ENCODE measurements around the gene HERC5.
"Not testable (repeated sequence)": the region's sequence is repeated elsewhere in the genome, so short reads cannot be mapped to it uniquely, and the experiment has no call there.

HERC5 gene

DNA sequence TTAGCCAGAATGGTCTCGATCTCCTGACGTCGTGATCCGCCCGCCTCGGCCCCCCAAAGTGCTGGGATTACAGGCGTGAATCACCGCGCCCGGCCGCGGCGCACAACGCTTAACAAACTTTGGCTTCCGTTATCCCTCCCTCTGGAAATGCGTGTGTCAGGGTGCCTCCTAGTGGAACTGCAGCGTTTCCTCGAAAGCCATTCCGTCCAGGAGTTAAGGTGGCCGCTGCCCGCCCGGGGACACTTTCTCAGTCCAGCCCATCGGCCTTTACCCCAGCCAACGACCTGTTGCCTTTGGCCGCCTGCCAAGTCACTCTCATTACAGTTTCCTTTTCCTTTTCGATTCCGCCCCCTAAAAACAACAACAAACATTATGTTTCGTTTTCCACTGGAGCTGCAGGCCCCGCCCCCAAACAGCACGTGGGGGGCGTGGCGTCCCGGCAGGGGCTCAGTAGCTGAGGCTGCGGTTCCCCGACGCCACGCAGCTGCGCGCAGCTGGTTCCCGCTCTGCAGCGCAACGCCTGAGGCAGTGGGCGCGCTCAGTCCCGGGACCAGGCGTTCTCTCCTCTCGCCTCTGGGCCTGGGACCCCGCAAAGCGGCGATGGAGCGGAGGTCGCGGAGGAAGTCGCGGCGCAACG is at the start of gene HERC5:
Gene HERC5, plus strand, starts transcription at position 450 of the 637 bp plus-strand sequence. Its CDS starts 151 bp downstream, at position 601.
- DNase-seq (ENCODE audit: low read depth in 2 of 2), result peak; percentile 46 to 53

DNA sequence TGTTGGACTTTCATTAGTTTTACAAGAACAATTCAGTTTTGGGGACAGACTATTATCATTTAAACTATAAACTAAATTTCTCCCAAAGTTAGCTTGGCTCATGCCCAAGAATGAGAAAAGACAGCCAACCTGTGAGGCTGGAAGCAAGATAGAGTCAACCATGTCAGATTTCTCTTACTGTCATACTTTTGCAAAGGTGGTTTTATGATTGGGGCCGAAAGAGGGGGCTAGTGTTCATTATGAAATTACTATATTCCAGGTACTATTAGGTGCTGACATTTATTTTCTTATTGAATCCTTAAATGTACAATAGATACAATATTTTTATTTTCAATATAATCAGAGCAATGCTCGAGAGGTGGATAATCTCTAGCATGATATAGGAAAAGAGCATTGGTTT is 47.7 kb upstream of the HERC5 start:
- DNase-seq (ENCODE audit: low read depth in 2 of 2), result no peak

DNA sequence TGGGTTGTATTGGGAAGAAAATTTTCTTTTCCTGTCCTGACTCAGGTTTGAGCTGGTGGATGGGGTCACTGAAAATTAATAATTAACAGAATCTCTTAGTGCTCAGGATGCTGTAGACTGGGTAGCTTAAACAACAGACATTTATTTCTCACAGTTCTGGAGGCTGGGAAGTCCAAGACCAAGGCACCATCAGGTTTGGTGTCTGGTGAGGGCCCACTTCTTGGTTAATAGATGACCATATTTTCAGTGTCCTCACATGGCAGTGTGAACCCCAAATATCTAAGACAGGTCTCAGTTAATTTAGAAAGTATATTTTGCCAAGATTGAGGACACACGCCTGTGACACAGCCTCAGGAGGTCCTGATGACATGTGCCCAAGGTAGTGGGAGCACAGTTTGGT is 47.1 kb upstream of the HERC5 start:
- no peak for DNase-seq (ENCODE audit: low read depth in 2 of 2)

DNA sequence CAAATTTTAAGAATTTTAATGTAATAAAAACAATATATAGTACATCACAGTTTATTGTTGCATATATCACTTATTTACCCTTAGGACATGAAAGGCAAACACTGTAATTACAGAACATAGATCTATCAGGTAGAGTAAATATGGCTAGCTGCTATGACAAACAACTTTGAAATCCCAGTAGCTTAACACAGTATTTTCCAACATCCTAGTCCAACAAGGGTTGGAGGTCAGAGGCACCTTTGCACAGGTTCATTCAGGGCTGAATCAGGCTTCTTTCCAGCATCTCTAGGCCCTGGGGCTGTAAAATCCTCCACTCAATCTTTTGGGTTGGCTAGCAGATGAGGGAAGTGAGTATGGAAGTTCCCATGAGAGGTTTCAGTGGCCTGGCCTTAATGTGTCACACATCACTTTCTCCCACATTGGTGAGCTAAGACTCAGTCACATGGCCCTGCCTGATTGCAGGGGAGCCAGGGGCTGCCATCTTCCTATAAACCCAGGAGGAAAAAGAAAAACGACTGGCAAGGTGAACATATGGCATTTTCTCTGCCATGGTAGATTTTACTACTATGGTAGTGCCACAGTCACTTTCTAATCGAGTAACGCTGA is 45.3 kb upstream of the HERC5 start:
- no peak for DNase-seq (ENCODE audit: low read depth in 2 of 2)

DNA sequence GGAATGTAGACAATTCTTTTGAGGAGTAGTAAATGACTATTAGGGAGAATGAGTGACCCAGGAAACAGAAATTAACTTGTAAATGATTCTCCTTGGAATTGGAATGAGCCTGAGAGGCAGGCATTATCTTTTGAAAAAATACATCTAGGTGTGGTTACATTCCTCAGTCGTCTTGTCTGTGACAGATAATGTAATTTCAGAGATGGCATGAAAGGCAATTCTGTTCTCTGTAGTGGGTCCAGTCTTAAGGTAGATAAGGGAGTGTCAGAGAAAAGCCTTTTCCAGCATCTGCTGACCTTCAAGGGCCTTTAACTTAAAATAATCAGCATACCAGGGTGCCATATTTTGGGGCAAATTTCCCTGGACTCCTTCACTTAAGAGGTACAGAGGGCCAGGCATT is 43.1 kb upstream of the HERC5 start:
- no peak for DNase-seq (ENCODE audit: low read depth in 2 of 2)

DNA sequence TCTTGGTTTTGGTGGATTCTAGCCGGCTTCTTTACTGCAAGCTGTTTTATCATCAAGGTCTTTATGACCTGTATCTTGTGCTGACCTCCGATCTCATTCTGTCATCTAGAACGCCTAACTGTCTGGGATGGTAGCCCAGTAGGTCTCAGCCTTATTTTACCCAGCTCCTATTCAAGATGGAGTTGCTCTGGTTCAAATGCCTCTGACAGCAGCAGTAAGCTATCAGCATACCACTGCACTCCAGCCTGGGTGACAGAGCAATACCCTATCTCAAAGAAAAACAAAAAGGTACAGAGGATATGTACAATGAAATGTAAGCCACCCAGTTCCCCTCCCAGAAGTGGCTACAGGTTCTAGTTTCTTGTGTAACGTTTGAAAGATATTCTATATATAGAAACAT is 42.2 kb upstream of the HERC5 start:
- no peak for DNase-seq (ENCODE audit: low read depth in 2 of 2)

DNA sequence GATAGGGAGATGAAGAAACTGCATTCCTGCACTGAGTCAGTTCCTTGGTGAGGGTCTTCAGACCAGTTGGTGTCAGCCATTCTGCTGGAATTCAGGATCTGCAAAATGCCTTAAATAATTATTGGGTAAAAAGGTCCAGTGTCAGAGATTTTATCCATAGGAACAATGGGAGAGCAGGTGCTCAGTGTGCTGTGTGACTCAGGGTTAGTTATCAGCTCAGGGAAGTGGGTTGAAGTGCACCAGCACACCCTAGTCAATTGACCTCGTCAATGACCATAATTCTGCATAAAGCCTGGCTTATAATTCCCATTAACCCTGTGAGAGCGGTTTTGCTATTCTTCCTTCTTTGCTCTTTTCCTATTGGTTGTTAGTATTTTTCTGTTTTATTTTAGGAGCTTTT is 40.9 kb upstream of the HERC5 start:
- no peak for DNase-seq (ENCODE audit: low read depth in 2 of 2)

DNA sequence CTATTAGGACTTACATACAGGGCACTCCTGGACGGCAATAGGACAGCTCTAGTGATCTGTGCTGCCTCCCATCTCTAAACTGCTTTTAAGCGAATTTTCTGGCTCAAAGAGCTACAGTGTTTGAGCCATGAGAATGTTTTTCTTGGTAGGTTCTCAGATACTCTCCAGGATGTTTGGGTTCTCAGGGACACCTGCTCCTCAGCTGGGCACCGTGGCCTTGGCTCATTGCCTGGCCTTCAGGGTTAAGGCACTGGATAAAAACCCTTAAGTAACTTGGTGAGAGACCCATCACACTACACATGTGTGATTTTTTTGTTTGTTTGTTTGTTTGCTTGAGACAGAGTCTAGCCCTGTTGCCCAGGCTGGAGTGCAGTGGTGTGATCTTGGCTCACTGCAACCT is 38.5 kb upstream of the HERC5 start:
- no peak for DNase-seq (ENCODE audit: low read depth in 2 of 2)

DNA sequence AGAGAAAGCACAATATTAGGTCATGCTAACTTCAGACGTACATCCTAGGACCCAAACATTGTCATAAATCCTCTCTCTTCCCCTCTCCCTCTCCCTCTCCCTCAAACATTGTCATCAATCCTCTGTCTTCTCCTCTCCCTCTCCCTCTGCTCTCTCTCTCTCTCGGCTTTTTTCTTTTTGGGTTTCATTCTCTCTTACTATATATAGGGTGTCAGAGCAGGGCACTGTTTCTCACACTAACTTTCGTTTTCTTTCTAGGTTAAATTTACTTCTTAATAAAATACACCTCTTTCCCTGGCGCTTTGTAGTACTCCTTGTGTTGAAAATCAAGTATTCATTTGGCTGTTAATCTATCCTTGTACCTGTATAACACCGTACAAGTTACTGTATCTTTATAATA is 37.0 kb upstream of the HERC5 start:
- no peak for DNase-seq (ENCODE audit: low read depth in 2 of 2)

DNA sequence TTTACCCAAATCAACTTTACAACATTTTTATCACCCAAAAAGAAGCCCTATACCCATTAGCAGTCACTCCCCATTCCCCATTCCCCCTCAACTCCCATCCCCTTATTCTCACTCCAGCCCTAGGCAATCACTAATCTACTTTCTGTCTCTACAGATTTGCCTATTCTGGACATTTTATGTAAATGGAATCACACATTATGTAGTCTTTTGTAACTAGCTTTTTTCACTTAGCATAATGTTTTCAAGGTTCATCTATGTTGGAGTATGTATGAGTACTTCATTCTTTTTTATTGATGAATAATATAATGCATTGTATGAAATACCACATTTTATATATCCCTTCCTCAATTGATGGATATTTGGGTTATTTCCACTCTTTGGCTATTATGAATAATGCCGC is 36.1 kb upstream of the HERC5 start:
- DNase-seq (ENCODE audit: low read depth in 2 of 2), result no peak

DNA sequence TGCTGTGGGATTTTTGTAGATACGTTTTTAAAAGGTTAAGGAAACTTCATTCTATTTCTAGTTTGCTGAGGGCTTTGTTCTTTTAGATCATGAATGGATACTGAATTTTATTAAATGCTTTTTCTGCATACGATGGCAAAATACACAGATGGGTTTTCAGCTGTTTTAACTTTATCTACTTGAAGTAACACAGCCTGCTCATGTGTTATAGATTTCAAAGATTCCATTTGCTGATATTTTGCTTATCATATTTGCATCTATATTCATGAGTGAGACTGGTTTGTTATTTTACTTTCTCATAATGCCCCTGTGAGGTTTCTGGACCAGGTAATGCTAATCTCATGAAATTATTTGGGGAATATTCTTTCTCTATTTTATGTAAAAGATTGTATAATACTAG is 34.5 kb upstream of the HERC5 start:
- no peak for DNase-seq (ENCODE audit: low read depth in 2 of 2)

DNA sequence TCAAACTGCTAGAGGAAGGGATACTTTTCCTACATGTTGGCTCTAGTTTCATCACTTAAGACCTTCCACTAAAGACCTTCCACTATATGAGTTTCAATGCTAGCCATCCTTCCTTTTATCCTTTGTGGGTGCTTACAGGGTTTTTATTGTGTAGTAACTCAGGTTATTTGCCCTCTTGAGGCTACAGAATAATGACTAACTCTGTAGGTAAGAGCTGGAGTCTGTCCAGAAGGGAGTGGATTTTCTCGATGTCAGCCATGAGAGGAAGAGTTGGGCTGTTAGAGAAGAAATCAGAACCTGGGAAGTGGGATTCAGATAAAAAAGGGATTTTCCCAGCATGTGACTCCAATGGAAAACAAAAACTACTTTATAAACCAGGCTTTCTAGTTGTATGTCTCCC is 27.5 kb upstream of the HERC5 start:
- DNase-seq (ENCODE audit: low read depth in 2 of 2), result no peak

DNA sequence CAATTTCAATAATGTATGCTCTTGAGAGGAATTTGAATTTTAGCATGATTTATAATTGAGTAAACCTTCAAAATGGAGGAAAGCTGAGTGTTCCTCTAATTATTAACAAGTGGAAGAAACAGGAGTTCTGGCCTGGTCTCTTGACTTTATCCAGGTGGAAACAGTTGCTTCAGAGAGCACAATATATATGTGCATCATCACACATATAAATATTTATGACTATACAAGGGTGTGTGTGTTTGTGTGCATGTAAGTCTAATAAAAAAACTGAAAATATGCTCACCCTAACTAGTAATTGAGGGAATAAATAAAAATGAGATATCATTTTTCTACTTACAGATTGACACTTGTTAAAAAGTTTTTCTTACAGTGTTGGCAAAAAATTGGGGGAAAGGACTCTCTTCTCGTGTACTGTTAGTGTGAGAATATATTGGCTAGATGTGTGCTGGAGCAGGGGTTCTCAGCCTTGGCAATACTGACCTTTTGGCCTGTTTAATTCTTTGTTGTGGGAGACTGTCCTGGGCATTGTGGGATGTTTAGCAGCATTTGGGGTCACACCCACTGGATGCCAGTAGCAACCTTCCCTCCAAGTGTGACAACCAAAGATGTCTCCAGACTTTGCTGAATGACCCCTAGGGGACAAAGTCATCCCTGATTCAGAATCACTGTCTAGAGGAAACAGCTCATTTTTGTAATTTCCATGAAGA is 20.8 kb upstream of the HERC5 start:
- DNase-seq (ENCODE audit: low read depth in 2 of 2), result no peak

DNA sequence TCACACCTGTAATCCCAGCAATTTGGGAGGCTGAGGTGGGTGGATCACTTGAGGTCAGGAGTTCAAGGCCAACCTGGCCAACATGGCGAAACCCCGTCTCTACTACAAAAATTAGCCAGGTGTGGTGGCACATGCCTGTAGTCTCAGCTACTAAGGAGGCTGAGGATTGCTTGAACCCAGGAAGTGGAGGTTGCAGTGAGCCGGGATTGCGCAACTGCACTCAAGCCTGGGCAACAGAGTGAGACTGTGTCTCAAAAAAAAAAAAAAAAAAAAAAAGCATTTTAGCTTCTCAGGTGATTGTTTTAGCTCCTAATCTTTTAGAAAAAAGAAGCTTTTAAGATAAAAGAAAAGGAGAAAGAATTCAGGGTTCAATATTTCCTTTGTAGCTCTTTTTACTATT is 19.0 kb upstream of the HERC5 start:
- not testable (repeated sequence) for DNase-seq (ENCODE audit: low read depth in 2 of 2)

DNA sequence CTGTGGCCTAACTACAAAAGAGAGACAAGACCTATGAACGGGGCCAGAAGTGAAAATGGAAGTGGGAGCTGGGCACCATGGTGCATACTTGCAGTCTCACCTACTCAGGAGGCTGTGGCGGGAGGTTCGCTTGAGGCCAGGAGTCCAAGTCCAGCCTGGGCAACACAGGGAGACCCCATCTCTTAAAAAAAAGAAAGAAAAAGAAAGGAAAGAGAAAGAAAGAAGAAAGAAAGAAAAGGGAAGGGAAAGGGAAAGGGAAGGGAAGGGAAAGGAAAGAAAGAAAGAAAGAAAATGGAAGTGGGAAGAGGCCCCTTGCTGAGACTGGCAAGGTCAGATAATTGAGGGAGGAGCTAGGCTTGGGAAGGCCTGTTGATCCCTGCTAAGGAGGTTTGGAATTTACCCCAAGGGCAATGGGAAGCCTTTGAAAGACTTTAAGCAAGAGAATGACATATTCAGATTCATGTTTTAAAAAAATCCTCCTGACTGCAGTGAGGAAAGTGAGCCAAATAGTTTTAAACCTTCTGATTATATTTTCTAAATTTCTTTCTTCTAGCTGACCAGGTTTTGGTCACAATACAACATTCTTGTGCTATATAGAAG is 17.7 kb upstream of the HERC5 start:
- no peak for DNase-seq (ENCODE audit: low read depth in 2 of 2)

DNA sequence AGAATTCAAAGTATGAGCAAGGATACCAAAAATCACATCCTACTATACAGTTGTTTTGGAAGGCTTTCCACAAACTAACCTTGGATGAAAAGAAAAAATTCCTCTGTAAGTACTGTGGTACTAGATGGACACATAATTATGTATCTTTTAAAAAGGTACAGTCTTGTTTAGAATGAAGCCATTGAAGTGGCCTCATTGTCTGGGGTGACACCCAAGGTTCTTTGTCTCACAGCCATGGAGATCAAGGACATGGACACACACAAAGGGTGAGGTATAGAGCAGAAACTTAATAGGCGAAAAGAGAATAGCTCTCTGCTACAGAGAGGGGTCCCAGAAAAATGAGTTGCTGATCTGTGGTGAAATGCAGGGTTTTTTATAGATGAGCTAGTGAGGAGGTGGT is 16.8 kb upstream of the HERC5 start:
- no peak for DNase-seq (ENCODE audit: low read depth in 2 of 2)

DNA sequence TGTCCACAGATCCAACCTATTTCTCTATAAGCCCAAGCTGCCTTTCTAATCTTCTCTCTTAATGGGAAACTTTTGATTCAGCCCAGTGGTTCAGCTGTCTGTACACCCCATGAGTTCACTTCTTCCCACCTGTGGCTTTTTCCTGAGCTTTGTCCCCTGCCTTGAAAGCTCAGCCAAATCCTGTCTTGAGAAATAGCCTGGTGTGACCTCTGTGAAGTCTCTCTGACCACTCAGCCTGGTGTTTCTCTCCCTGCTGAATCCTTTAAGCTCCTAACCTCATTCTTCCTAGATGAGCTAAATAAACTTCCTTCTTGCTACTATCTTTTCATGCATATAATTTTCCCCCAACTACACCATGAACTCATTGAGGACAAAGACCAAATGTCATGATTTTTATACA is 15.2 kb upstream of the HERC5 start:
- no peak for DNase-seq (ENCODE audit: low read depth in 2 of 2)

DNA sequence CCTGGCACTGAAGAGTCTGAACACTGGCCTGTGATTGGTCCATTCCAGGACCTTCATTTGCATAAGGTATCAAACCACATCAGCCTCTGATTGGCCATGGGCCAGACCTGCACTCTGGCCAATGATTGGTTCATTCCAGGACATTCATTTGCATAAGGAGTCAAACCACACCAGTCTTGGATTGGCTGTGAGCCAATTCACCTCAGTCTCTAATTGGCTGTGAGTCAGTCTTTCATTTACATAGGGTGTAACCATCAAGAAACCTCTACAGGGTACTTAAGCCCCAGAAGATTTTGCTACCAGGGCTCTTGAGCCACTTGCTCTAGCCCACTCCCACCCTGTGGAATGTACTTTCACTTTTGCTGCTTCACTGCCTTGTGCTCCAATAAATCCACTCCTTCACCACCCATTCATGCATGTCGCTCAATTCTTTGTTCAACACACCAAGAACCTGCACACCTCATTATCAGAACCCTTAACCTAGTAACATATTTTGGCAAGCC is 14.2 kb upstream of the HERC5 start:
- no peak for DNase-seq (ENCODE audit: low read depth in 2 of 2)

DNA sequence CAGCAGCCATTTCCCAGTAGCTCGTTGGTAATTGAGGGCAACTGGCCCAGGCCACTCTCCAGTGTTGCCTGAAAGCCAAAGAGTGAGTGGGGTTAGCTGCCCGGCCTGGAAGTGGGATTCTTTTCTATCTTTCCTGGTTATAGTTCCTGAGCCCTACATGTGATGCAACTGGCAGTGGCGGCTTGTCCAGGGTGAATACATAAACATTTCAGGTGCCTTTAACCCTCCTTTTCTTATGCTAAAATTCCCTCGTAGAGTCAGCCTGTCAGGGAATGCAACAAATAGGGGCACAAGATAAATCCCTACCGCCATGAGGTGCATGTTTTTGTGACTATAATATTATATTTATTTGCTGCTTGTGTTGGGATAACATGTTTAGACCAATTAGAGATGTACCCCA is 13.4 kb upstream of the HERC5 start:
- no peak for DNase-seq (ENCODE audit: low read depth in 2 of 2)

DNA sequence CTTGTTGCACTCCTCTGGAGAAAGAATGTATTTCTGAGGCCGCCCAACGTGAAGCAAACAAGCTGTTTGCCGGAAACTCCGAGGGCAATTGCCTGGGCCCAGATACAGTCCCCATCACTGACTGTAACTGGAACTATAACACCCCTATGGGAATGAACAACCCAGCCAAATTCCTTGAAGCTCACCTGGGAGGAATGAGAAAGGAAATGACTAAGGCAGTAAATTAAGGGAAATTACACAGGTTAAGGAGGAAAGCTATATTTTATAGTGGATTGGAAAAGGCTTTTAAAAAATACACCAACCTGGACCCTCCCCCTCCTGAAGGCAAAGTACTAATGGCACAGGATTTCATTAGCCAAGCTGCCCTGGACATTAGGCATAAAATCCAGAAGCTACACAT is 11.7 kb upstream of the HERC5 start:
- DNase-seq (ENCODE audit: low read depth in 2 of 2), result no peak

DNA sequence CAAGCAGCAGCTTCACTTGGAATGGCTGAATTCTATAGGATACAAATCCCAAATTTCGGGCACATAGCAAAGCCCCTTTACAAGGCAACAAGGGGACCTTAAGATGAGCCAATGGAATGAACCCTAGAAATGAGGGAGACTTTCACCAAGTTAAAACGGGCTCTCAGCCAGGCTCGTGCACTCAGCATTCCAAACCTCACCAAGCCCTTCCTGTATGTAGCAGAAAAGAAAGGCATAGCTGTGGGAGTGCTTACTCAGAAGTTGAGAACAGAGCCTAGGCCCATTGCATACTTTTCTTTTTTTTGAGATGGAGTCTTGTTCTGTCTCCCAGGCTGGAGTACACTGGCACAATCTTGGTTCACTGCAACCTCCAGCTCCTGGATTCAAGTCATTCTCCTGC is 10.8 kb upstream of the HERC5 start:
- no peak for DNase-seq (ENCODE audit: low read depth in 2 of 2)

DNA sequence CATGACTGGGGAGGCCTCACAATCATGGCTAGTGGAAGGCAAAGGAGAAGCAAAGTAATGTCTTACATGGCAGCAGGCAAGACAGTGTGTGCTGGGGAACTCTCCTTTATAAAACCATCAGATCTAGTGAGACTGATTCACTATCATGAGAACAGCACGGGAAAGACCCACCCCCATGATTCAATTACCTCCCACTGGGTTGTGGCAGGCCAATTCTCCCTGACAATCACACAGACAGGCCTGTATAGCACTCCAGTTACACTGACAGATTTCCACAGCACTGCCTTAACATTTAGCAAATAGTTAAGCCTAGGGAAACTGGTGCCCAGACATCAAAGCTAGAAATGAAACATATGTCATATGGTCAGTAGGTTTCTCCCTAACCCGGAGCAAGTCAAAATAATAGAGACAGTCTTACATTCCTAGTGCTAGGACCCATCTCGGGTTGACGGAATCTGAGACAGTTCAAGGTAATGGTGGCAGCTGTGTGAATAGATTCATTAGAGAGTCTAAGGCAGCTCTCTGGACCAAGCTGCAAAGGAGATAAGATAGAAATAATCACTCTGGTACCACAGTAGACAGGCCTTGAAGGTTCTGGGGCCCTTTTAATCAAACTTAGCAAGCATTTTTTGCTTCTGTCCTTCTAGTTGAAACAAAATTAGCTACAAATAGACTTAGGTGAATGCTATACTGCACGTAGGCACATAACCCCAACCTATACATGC is 9.4 kb upstream of the HERC5 start:
- DNase-seq (ENCODE audit: low read depth in 2 of 2), result no peak
